GM21360 (cell line): ENCODE measurements around the gene SEC23A.
"Not testable (repeated sequence)": the region's sequence is repeated elsewhere in the genome, so short reads cannot be mapped to it uniquely, and the experiment has no call there.

Source experiments
- ATAC-seq: cut with Tn5 transposase; IDR thresholded peaks from one replicate; pipeline ENCODE4 v1.9.1; 2021; ENCODE audit warnings: mild to moderate bottlenecking, moderate library complexity; ENCODE audit not compliant: unreplicated experiment

Gene SEC23A

GRCh38 chr14:39102969-39103957 is at the start of gene SEC23A:
TSS of gene SEC23A (minus strand) at chr14:39103235. CDS start at chr14:39096118, 7,117 bp downstream.
- ATAC-seq, result peak; percentile 91

- ATAC-seq, result no peak
These were observed 42.4 kb upstream of the SEC23A start for GRCh38 chr14:39145266-39145966.

- not testable (repeated sequence) for ATAC-seq
These were observed 40.2 kb upstream of the SEC23A start for GRCh38 chr14:39143226-39143625.

GRCh38 chr14:39141623-39142022 is 38.6 kb upstream of the SEC23A start:
- ATAC-seq, result not testable (repeated sequence)

- ATAC-seq, result no peak
These were observed 37.1 kb upstream of the SEC23A start for GRCh38 chr14:39140170-39140569.

- ATAC-seq, result no peak
These were observed 35.4 kb upstream of the SEC23A start for GRCh38 chr14:39138440-39138839.

GRCh38 chr14:39137835-39138234 is 34.8 kb upstream of the SEC23A start:
- ATAC-seq, result not testable (repeated sequence)

GRCh38 chr14:39122330-39123138 is 19.5 kb upstream of the SEC23A start:
- no peak for ATAC-seq

GRCh38 chr14:39114073-39114838 is 11.2 kb upstream of the SEC23A start, which contains the start of gene GEMIN2:
TSS of gene GEMIN2 (plus strand) at chr14:39114323. CDS start at chr14:39114339, 16 bp downstream.
- ATAC-seq, result peak; percentile 80

- no peak for ATAC-seq
These were observed 10.6 kb upstream of the SEC23A start for GRCh38 chr14:39113685-39114072.

GRCh38 chr14:39109893-39110715 is 7.1 kb upstream of the SEC23A start:
- ATAC-seq, result no peak

GRCh38 chr14:39108791-39109190 is 5.8 kb upstream of the SEC23A start:
- ATAC-seq, result no peak

GRCh38 chr14:39107591-39107996 is 4.6 kb upstream of the SEC23A start:
- ATAC-seq, result peak; percentile 26

- not testable (repeated sequence) for ATAC-seq
These were observed 1.2 kb upstream of the SEC23A start for GRCh38 chr14:39104078-39104801.

GRCh38 chr14:39102265-39102968 is 618 bp downstream of the SEC23A start:
- ATAC-seq, result peak; percentile 31

- no peak for ATAC-seq
These were observed 3.3 kb downstream of the SEC23A start for GRCh38 chr14:39099748-39100147.

- ATAC-seq, result not testable (repeated sequence)
These were observed 3.8 kb downstream of the SEC23A start for GRCh38 chr14:39099215-39099614.

GRCh38 chr14:39097159-39097558 is 5.9 kb downstream of the SEC23A start:
- ATAC-seq, result no peak
